Esophagus (tissue), 2 donors: ENCODE results near the gene PTGS1. TPM values are rescaled to one million over a fixed set of nuclear protein-coding genes. Genes with fewer than 3 reads are reported as not detected.

Source experiments
- H3K27ac ChIP-seq, 2 donors: one replicate each; pipeline ENCODE4 v1.5.1; 2013; ENCODE audit warnings: low read depth in 2 of 2, mild to moderate bottlenecking in 2 of 2, inconsistent platforms in 1 of 2, low read length in 1 of 2, moderate library complexity in 1 of 2
- H3K27me3 ChIP-seq, 2 donors: one replicate each; pipeline ENCODE4 v1.6.1; 2013; ENCODE audit warnings: low read length in 2 of 2, control low read depth in 1 of 2, mild to moderate bottlenecking in 1 of 2; ENCODE audit not compliant: insufficient read depth in 2 of 2, control insufficient read depth in 1 of 2
- H3K36me3 ChIP-seq, 2 donors: one replicate each; pipeline ENCODE4 v1.6.1; 2013; ENCODE audit warnings: low read length in 1 of 2; ENCODE audit not compliant: control insufficient read depth in 2 of 2, insufficient read depth in 2 of 2
- H3K4me1 ChIP-seq, 2 donors: one replicate each; pipeline ENCODE4 v1.6.1; 2013; ENCODE audit warnings: low read length in 1 of 2; ENCODE audit not compliant: control insufficient read depth in 2 of 2, insufficient read depth in 2 of 2
- H3K4me3 ChIP-seq, 2 donors: one replicate each; pipeline ENCODE4 v1.5.1; 2013; ENCODE audit warnings: low read length in 2 of 2, mild to moderate bottlenecking in 2 of 2, low read depth in 1 of 2, moderate library complexity in 1 of 2
- H3K9me3 ChIP-seq, 2 donors: one replicate each; pipeline ENCODE4 v1.6.1; 2013; ENCODE audit warnings: mild to moderate bottlenecking in 2 of 2, low read depth in 1 of 2, low read length in 1 of 2, moderate library complexity in 1 of 2; ENCODE audit not compliant: control insufficient read depth in 2 of 2, insufficient read depth in 1 of 2
- WGBS, 2 donors: extraction: QIAGEN DNeasy Blood & Tissue Kit; methylation state at CpG; one replicate each; pipeline ENCODE4 v1.1.7; 2013; 5-methylcytosine and 5-hydroxymethylcytosine counted together
- polyA plus RNA-seq, 2 donors: library from polyadenylated mRNA; stranded (reverse); fragments of 200-250 nt; gene quantifications; one replicate each; pipeline ENCODE4 v1.2.3, GENCODE V29; 2013
- donor health status: healthy with polysubstance abuse.
- donor health status: Bipolar disorder and iron deficiency.

Gene PTGS1
- polyA plus RNA-seq, 2 donors, result 6.8 to 20.3 TPM

DNA sequence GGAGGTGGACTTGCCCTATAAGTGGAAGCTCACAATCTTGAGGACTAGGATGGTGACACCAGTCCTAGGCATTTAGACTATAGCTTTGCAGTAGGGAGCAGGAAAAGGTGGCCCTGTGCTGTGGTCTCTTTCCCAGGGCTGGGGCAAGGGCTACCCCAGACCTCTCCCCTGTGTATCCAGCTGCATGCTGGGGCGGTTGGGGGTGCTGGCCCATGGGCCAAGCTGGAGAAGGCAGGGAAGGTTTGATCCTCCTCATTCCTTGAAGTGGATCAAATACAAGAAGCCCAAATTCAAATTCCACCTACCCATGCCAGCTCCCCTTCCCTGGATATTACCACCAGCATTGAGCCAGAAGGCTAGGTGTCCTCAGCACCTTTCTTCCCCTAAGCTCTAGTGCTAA, 2.2 kb upstream of the PTGS1 start:
- 97 to 100% methylated on average over 1 of the region's 1 CpG for WGBS, 2 donors
- Histone ChIP-seq H3K4me3 (no peak overlapping the region), H3K27ac (peak overlapping the region in 1 of 2 donors; percentile 85), H3K27me3 (no peaks in the 10 kb centered on the region), H3K9me3 (no peaks in the 10 kb centered on the region), H3K36me3 (no peaks in the 10 kb centered on the region), H3K4me1 (peaks cover 8 to 25% of the 10 kb centered on the region in 2 donors)

DNA sequence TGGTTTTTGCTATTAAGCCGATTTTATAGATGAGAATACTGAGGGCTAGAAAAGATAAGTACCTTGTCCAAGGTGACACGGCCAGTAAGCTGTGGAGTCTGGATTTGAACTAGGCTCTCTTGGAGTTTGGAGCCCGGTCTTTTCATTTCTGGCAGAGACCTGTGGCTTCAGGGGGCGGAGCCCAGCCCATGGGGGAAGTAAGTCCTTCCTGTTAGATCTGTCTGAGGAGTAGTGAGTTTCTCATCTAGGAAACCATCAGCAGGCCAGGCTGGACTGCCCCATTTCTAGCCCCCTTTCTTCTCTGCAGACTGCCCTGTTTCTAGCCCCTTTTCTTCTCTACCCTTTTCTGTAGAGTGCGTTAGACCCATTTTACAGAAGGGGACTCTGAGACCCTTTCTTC, 521 bp upstream of the PTGS1 start:
- H3K4me1 ChIP-seq, result peaks cover 8 to 27% of the 10 kb centered on the region in 2 donors
- H3K9me3 ChIP-seq, result no peaks in the 10 kb centered on the region
- H3K27ac ChIP-seq, result peak overlapping the region; percentile 69 to 80
- 62 to 65% methylated on average over 5 of the region's 5 CpGs for WGBS, 2 donors
- no peaks in the 10 kb centered on the region for H3K27me3 ChIP-seq
- peak overlapping the region in 1 of 2 donors; percentile 57 for H3K4me3 ChIP-seq
- no peaks in the 10 kb centered on the region for H3K36me3 ChIP-seq

GRCh38 chr9:122371846-122372245, 1.0 kb downstream of the PTGS1 start:
- H3K4me1 ChIP-seq, result peaks cover 14 to 34% of the 10 kb centered on the region in 2 donors
- H3K36me3 ChIP-seq, result peaks cover 0 to 4% of the 10 kb centered on the region in 2 donors
- 84 to 86% methylated on average over 8 of the region's 8 CpGs for WGBS, 2 donors
- peak overlapping the region in 1 of 2 donors; percentile 14 for H3K27ac ChIP-seq
- peak overlapping the region; percentile 1 to 57 for H3K4me3 ChIP-seq
- H3K9me3 ChIP-seq, result no peaks in the 10 kb centered on the region
- no peaks in the 10 kb centered on the region for H3K27me3 ChIP-seq

DNA sequence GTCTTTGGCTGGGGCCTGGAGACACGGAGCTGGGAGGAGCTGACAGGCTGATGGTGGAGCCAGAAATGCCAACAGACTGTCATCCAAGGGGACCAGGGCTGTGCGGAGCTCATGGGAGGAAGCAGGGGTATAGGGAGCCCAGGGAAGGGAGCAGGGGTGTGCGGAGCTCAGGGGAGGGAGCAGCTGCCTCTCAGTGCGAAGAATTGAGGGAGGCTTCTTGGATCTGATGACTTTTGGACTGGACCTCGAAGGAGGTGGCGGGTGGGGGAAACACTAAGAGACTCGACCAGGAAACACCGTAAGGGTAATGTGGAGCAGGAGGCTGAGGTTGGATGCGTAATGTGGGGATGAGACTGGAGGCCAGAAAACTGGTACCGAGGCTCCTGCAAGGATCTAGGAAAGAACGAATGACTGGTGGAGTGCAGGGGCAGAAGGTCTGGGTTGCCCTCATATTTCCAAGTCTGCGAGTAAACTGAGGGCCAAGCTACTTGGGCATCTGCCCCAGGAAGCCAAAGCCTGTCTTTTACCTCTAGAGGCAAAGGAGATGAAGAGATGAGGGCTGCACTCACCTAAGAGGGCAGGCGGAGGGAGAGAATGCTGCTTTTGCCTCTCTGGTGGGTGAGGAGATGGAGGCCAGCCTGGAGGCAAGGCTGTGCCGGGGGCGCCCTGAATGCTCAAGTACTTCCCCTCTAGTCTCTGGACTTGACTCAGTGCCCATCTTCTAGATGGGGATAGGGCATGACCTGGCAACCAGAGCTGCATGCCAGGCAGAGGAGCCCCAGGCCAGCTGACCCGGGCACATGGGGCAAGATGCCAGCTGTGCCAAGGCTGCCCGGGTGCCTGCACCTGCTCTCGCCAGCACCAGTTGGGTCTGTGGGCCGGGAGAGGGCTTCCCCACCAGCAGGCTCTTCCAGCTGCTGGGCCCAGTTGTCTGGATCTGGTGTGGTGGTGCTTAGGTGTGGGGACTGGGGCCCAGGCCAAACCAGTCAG, 2.3 kb downstream of the PTGS1 start:
- Histone ChIP-seq H3K4me3 (no peak overlapping the region), H3K27ac (peak overlapping the region in 1 of 2 donors; percentile 34), H3K36me3 (peaks cover 0 to 4% of the 10 kb centered on the region in 2 donors), H3K27me3 (no peaks in the 10 kb centered on the region), H3K9me3 (no peaks in the 10 kb centered on the region), H3K4me1 (peaks cover 16 to 31% of the 10 kb centered on the region in 2 donors)
- 74 to 78% methylated on average over 19 of the region's 19 CpGs for WGBS, 2 donors

- H3K4me1 ChIP-seq, result peaks cover 7 to 18% of the 10 kb centered on the region in 2 donors
- peak overlapping the region; percentile 61 to 88 for H3K27ac ChIP-seq
- no peaks in the 10 kb centered on the region for H3K27me3 ChIP-seq
- WGBS, 2 donors, result 19 to 28% methylated on average over 12 to 14 of the region's 14 CpGs
- peak overlapping the region in 1 of 2 donors; percentile 0 for H3K4me3 ChIP-seq
- H3K36me3 ChIP-seq, result peaks cover 0 to 7% of the 10 kb centered on the region in 2 donors
- no peaks in the 10 kb centered on the region for H3K9me3 ChIP-seq
Measured at GRCh38 chr9:122374885-122375420, 4.1 kb downstream of the PTGS1 start.

GRCh38 chr9:122376796-122377195, 6.0 kb downstream of the PTGS1 start:
- 80 to 94% methylated on average over 1 of the region's 1 CpG for WGBS, 2 donors
- H3K4me1 ChIP-seq, result peaks cover 7 to 18% of the 10 kb centered on the region in 2 donors
- H3K27me3 ChIP-seq, result no peaks in the 10 kb centered on the region
- no peak overlapping the region for H3K4me3 ChIP-seq
- peaks cover 0 to 9% of the 10 kb centered on the region in 2 donors for H3K36me3 ChIP-seq
- H3K27ac ChIP-seq, result peak overlapping the region in 1 of 2 donors; percentile 56
- no peaks in the 10 kb centered on the region for H3K9me3 ChIP-seq

GRCh38 chr9:122377241-122378164, 6.7 kb downstream of the PTGS1 start:
- H3K4me3 ChIP-seq, result no peak overlapping the region
- H3K27me3 ChIP-seq, result no peaks in the 10 kb centered on the region
- H3K27ac ChIP-seq, result peak overlapping the region in 1 of 2 donors; percentile 56
- H3K36me3 ChIP-seq, result peaks cover 0 to 9% of the 10 kb centered on the region in 2 donors
- 78 to 82% methylated on average over 24 of the region's 24 CpGs for WGBS, 2 donors
- H3K9me3 ChIP-seq, result no peaks in the 10 kb centered on the region
- peaks cover 7 to 18% of the 10 kb centered on the region in 2 donors for H3K4me1 ChIP-seq

DNA sequence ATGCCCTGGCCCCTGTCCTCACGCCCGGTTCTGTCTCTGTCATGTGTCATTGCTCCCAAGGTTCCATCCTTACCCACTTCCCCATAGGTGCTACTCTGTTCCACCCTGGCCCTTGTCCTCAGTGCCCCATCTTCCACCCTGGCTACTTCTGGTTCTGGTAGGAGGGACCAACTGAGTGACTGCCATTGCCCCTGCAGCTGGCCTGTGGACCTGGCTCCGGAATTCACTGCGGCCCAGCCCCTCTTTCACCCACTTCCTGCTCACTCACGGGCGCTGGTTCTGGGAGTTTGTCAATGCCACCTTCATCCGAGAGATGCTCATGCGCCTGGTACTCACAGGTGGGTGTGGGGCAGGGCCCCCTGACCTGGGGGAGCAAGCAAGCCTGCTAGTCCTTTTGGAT, 7.4 kb downstream of the PTGS1 start:
- Histone ChIP-seq H3K9me3 (no peaks in the 10 kb centered on the region), H3K4me1 (peaks cover 7 to 18% of the 10 kb centered on the region in 2 donors), H3K36me3 (peaks cover 0 to 9% of the 10 kb centered on the region in 2 donors), H3K4me3 (no peak overlapping the region), H3K27ac (no peak overlapping the region), H3K27me3 (no peaks in the 10 kb centered on the region)
- WGBS, 2 donors, result 87 to 92% methylated on average over 8 of the region's 8 CpGs

DNA sequence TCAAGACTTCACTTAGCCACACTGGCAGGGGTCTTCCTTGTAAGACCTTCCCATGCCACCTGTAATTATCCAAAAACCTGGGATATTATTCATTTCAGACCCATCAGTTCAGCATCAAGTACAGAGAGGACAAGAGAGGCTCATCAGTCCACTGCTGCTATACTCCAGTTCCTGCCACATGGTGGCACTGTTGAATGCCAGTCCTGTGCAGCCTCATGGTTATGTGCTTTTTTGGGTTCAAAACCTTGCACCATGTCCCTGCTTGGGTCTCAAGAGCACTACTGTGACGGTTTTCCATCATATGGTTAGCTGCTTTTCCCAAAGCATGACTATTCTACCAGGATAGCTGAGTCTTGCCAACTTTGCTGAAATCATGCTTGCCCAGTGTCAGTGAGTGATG, 8.5 kb downstream of the PTGS1 start:
- Histone ChIP-seq H3K4me3 (no peak overlapping the region), H3K4me1 (peaks cover 9 to 23% of the 10 kb centered on the region in 2 donors), H3K9me3 (no peaks in the 10 kb centered on the region), H3K36me3 (peaks cover 0 to 9% of the 10 kb centered on the region in 2 donors), H3K27me3 (no peaks in the 10 kb centered on the region), H3K27ac (no peak overlapping the region)
- 81 to 92% methylated on average over 1 of the region's 1 CpG for WGBS, 2 donors
